ENCODE results near the gene LRP11.
A peak's percentile ranks its signal among the peaks of the same experiment; 100 is the strongest.

LRP11 gene

DNA sequence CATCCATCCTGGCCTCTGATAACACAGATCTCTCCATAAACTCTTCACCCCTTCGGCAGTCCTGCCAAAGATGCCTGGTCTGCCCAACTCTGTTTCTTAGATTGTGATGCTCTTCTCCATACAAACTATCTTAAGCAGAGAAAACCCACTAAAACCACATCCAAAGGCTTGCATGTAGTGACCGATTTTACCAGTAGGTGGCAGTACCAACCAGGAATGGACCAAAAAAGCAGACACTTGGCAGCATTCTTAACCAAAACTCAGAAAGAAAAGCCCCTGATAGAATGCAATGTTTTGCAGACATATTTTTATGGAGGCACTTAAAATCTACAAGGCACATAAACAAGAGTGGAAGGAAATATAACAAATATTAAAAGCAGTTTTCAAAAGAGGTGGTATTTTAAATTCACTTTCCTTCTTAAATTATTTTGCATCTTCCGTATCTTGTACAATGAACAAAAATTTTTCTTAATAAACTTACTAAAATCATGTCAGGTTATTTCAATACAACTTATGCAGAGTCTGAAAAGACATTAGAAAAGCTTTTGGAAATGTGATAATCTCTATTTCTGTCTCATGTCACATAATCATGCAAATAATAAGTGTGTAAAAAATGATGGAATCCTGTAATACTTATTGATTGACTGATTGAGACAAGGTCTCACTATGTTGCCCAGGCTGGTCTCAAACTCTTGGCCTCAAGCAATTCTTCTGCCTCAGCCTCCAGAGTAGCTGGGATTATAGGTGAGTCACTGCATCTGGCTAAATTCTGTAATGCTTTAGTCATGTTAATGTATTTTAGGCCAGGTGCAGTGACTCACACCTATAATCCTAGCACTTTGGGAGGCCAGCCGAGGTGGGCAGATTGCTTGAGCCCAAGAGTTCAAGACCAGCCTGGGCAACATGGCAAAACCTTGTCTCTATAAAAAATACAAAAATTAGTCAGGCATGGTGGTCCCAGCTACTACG is 29.4 kb downstream of the LRP11 start:
- ChIA-PET CTCF (interaction anchor here (0.9 to 1.6 kb wide), 4 partner anchors 16 to 52 kb away, joined by 3 read pairs; no protein-coding TSS in a partner anchor), POLR2A (ENCODE audit: low non-redundant PET) (no interaction called here)
- H3K27ac ChIP-seq = peak overlapping the region; percentile 42
- TF ChIP-seq, protein P1, sequence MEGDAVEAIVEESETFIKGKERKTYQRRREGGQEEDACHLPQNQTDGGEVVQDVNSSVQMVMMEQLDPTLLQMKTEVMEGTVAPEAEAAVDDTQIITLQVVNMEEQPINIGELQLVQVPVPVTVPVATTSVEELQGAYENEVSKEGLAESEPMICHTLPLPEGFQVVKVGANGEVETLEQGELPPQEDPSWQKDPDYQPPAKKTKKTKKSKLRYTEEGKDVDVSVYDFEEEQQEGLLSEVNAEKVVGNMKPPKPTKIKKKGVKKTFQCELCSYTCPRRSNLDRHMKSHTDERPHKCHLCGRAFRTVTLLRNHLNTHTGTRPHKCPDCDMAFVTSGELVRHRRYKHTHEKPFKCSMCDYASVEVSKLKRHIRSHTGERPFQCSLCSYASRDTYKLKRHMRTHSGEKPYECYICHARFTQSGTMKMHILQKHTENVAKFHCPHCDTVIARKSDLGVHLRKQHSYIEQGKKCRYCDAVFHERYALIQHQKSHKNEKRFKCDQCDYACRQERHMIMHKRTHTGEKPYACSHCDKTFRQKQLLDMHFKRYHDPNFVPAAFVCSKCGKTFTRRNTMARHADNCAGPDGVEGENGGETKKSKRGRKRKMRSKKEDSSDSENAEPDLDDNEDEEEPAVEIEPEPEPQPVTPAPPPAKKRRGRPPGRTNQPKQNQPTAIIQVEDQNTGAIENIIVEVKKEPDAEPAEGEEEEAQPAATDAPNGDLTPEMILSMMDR (conservative IDR thresholded peaks at IDR 0.05; ENCODE audit: low read depth) = peak; percentile 89
- peak; percentile 38 for DNase-seq (ENCODE audit: low spot score)

DNA sequence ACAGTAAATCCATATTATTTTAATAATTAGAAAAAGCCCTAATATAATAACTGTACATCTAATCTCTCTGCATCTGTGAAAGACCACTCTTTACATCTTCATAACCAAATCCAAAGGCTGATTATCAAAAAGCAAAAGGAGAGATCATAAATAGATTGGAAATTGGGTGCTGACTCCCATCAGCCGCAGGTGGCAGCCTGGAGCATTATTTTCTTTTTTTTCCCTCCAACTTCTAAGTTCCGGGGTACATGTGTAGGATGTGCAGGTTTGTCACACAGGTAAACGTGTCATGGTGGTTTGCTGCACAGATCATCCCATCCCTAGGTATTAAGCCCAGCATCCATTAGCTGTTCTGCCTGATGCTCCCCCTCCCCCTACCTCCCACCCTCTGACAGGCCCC is 30.5 kb downstream of the LRP11 start:
- no peak for DNase-seq (ENCODE audit: low spot score)
- POLR2A ChIA-PET (ENCODE audit: low non-redundant PET) = no interaction called here
- H3K27ac ChIP-seq = no peak overlapping the region
- TF ChIP-seq, protein P1 (conservative IDR thresholded peaks at IDR 0.05; ENCODE audit: low read depth) = no peak
- CTCF ChIA-PET = interaction anchor here (0.8 to 1.6 kb wide), 2 partner anchors 15 to 99 kb away, joined by 3 to 4 read pairs; no protein-coding TSS in a partner anchor

DNA sequence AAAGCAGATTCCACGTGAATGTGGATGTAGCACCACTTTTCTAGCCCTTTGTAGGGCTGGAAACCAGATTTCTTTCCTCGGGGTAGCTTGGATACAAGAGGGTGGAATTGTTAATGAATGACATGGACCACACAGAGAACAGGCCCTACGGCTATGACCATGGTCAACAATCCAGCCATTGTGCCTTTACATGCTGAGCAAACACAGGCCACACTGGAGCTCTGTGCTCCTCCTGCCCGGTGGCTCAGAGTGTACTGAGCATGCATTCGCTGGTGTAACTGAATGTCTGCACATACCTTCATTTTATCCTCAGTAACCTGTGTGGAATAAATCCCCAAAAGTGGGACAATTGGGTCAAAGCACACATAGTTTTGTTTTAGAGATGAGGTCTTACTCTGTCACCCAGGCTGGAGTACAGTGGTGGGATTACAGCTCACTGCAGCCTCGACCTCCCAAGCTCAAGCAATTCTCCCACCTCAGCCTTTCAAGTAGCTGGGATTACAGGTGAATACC is 32.8 kb downstream of the LRP11 start:
- CTCF ChIA-PET = interaction anchor here (0.6 to 0.7 kb wide), 4 partner anchors 9 to 148 kb away, joined by 3 to 4 read pairs (median 4); no protein-coding TSS in a partner anchor
- DNase-seq (ENCODE audit: low spot score) = no peak
- TF ChIP-seq, protein P1 (conservative IDR thresholded peaks at IDR 0.05; ENCODE audit: low read depth) = no peak
- H3K27ac ChIP-seq = no peak overlapping the region
- POLR2A ChIA-PET (ENCODE audit: low non-redundant PET) = interaction anchor here (0.6 kb wide), 1 partner anchor 33 kb away, joined by 3 read pairs; no protein-coding TSS in a partner anchor

DNA sequence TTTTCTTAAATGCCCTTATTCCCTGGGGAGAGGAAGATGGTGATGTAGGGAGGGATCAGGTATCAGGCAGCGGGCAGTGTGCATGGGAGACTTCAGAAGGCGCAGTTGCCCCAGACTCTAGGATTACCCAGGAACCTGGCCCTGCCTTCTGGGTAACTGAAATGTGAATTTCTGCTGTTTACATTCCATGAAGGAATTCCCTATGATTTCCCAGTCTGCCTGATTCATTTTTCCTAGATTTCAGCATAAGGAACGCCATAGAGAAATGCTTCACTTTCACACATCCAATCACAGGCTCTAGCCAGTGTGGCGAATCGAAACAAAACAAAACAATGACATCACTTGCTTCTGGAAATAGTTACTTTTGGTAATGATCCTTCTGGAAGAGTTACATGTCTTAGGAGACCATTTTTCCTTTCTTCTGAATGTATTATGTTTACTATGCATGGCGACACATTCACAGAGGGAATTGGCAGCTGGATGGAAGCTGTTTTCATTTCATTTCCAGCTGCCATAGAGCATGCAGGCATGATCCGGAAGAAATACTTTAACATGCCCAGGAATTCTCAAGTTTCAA is 33.3 kb downstream of the LRP11 start:
- TF ChIP-seq, protein P1 (conservative IDR thresholded peaks at IDR 0.05; ENCODE audit: low read depth) = no peak
- no peak for DNase-seq (ENCODE audit: low spot score)
- CTCF ChIA-PET = interaction anchor here (0.6 to 0.7 kb wide), 2 partner anchors 10 to 24 kb away, joined by 3 to 4 read pairs; no protein-coding TSS in a partner anchor
- POLR2A ChIA-PET (ENCODE audit: low non-redundant PET) = no interaction called here
- no peak overlapping the region for H3K27ac ChIP-seq

DNA sequence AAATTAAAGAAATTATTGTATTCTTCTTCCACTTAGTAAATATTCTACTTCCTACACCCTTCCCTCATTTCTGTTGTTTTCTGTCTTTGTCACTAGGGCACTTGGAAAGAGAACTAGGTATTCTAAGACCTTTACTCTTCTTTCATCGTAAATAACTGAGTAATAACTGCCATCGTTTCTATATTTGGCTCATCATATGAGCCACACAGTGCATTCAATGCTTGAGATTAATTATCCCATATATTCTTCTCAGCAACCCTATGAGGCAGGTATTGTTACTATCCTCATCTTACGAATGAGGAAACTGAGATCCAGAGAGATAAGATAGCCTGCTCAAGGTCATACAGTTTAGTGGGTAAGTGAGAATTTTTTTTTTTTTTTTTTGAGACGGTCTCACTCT is 38.9 kb downstream of the LRP11 start:
- DNase-seq (ENCODE audit: low spot score) = no peak
- ChIA-PET CTCF (interaction anchor here (0.6 kb wide), 2 partner anchors 9 to 62 kb away, joined by 3 read pairs; no protein-coding TSS in a partner anchor), POLR2A (ENCODE audit: low non-redundant PET) (no interaction called here)
- TF ChIP-seq, protein P1 (conservative IDR thresholded peaks at IDR 0.05; ENCODE audit: low read depth) = no peak
- H3K27ac ChIP-seq = no peak overlapping the region

DNA sequence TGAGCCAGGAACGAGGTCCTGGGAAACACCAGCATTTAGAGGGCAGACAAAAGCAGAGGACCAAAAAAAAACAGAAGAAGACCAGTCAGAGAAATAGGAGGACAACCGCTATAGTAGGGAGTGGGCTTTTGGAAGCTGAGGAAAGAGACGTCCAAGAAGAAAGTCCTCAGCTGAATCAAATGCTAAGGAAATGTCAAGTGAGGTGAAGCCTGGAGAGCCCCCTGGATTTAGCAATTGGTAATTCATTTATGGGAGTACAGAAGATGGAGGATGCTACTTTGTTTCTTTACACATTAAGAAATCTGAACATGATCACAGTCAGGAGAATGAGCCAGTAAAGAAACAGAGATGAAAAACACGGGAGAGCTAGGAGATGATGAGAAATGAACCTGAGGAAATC is 41.1 kb downstream of the LRP11 start:
- POLR2A ChIA-PET (ENCODE audit: low non-redundant PET) = no interaction called here

More for the DNA sequence above, 41.1 kb downstream of the LRP11 start:
- DNase-seq (ENCODE audit: low spot score) = no peak
- no peak overlapping the region for H3K27ac ChIP-seq
- CTCF ChIA-PET = no interaction called here
- TF ChIP-seq, protein P1 (conservative IDR thresholded peaks at IDR 0.05; ENCODE audit: low read depth) = no peak
